Hypothalamus (tissue), 51 donors: ENCODE results near the gene BLCAP.
"Not testable (repeated sequence)": the region's sequence is repeated elsewhere in the genome, so short reads cannot be mapped to it uniquely, and the experiment has no call there.

Source experiments
- DNase-seq, 51 donors: peaks; one replicate each; lab custom pipeline; 2025; lab: John Stamatoyannopoulos, UW

The BLCAP gene

GRCh38 chr20:37558779-37559178, 31.1 kb upstream of the BLCAP start:
- DNase-seq, result no peak

GRCh38 chr20:37558306-37558705, 30.6 kb upstream of the BLCAP start:
- DNase-seq, result no peak

GRCh38 chr20:37556538-37556937, 28.9 kb upstream of the BLCAP start:
- no peak for DNase-seq

- DNase-seq, result not testable (repeated sequence)
Measured at GRCh38 chr20:37554721-37555298, 27.1 kb upstream of the BLCAP start.

- no peak for DNase-seq
Measured at GRCh38 chr20:37552415-37552814, 24.7 kb upstream of the BLCAP start.

GRCh38 chr20:37551660-37552059, 24.0 kb upstream of the BLCAP start:
- not testable (repeated sequence) for DNase-seq

- not testable (repeated sequence) for DNase-seq
Measured at GRCh38 chr20:37550101-37550920, 22.6 kb upstream of the BLCAP start.

GRCh38 chr20:37547912-37548311, 20.2 kb upstream of the BLCAP start:
- DNase-seq, result no peak

- no peak for DNase-seq
Measured at GRCh38 chr20:37545516-37545915, 17.8 kb upstream of the BLCAP start.

- no peak for DNase-seq
Measured at GRCh38 chr20:37544386-37544785, 16.7 kb upstream of the BLCAP start.

- no peak for DNase-seq
Measured at GRCh38 chr20:37543828-37544227, 16.2 kb upstream of the BLCAP start.

GRCh38 chr20:37542281-37542680, 14.6 kb upstream of the BLCAP start:
- no peak for DNase-seq

- no peak for DNase-seq
Measured at GRCh38 chr20:37541326-37541725, 13.7 kb upstream of the BLCAP start.

GRCh38 chr20:37540838-37541237, 13.2 kb upstream of the BLCAP start:
- DNase-seq, result not testable (repeated sequence)

- no peak for DNase-seq
Measured at GRCh38 chr20:37540001-37540400, 12.3 kb upstream of the BLCAP start.

- no peak for DNase-seq
Measured at GRCh38 chr20:37539424-37539823, 11.7 kb upstream of the BLCAP start.

- peak in 1 of 51 donors; percentile 28 for DNase-seq
Measured at GRCh38 chr20:37538003-37538402, 10.3 kb upstream of the BLCAP start.

GRCh38 chr20:37537505-37537904, 9.8 kb upstream of the BLCAP start:
- DNase-seq, result no peak

GRCh38 chr20:37535443-37536132, 7.9 kb upstream of the BLCAP start:
- no peak for DNase-seq

- peak in 22 of 51 donors; percentile 6 to 83 (median 30) for DNase-seq
Measured at GRCh38 chr20:37534401-37535157, 6.9 kb upstream of the BLCAP start.

GRCh38 chr20:37533154-37533715, 5.6 kb upstream of the BLCAP start:
- no peak for DNase-seq
